ENCODE measurements around the gene GPR68. TPM values are rescaled to one million over a fixed set of nuclear protein-coding genes. Genes with fewer than 3 reads are reported as not detected.

GPR68 gene
- total and polyA plus RNA-seq, 4 donors, result 2.3 to 7.6 (median 2.8) TPM

- no peak overlapping the region for H3K9ac ChIP-seq (ENCODE audit: insufficient read depth in 1 of 2, low read length in 2 of 2)
- no peak for DNase-seq
- no peak for TF ChIP-seq CTCF (IDR thresholded peaks at IDR 0.05; ENCODE audit: control extremely low read depth, extremely low read depth)
- no peak for ATAC-seq (ENCODE audit: insufficient read depth, low FRiP score)
- no peaks in the 10 kb centered on the region for H3K27me3 ChIP-seq (ENCODE audit: control insufficient read depth in 3 of 3, insufficient read depth in 3 of 3, low read length in 2 of 3)
- no peaks in the 10 kb centered on the region for H3K36me3 ChIP-seq (ENCODE audit: control insufficient read depth in 4 of 4, insufficient read depth in 4 of 4, low read length in 4 of 4)
- H3K27ac ChIP-seq (ENCODE audit: low read depth in 1 of 2, low read length in 1 of 2), result peak overlapping the region in 1 of 2 donors; percentile 86
- H3K4me1 ChIP-seq (ENCODE audit: control insufficient read depth in 5 of 5, insufficient read depth in 5 of 5, low read length in 5 of 5), result peaks cover 0 to 18% (median 0%) of the 10 kb centered on the region in 5 donors
- 82% methylated on average over 4 of the region's 4 CpGs for WGBS, 2 donors
- no peak overlapping the region for H3K4me3 ChIP-seq
- H3K9me3 ChIP-seq (ENCODE audit: control insufficient read depth in 4 of 4, insufficient read depth in 3 of 4, low read length in 3 of 4), result peaks cover 0 to 3% (median 1%) of the 10 kb centered on the region in 4 donors
These were observed 1.9 kb downstream of the GPR68 start for GRCh38 chr14:91242635-91243034.

DNA sequence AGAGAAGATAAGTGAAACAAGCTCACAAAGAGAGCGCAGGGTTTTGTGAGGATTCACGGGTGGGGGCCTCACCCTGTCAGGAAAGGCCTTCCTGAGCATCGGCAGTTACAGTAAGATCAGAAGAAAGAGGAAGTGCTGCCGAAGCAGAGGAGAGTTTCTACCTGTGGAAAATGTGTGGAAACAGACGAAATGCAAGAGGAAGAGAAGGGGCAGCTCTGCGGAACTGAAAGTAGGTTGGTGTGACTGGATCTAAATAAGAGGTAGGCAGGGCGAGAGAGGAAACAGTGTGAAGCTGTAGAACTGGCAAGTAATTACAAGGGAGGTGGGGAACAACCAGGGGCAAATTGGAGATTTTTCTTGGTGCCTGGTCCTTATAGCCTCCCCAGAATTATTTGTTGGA is 2.6 kb downstream of the GPR68 start:
- Histone ChIP-seq H3K9me3 (ENCODE audit: control insufficient read depth in 4 of 4, insufficient read depth in 3 of 4, low read length in 3 of 4) (peaks cover 0 to 3% (median 0%) of the 10 kb centered on the region in 4 donors), H3K27me3 (ENCODE audit: control insufficient read depth in 3 of 3, insufficient read depth in 3 of 3, low read length in 2 of 3) (no peaks in the 10 kb centered on the region), H3K36me3 (ENCODE audit: control insufficient read depth in 4 of 4, insufficient read depth in 4 of 4, low read length in 4 of 4) (no peaks in the 10 kb centered on the region), H3K27ac (ENCODE audit: low read depth in 1 of 2, low read length in 1 of 2) (no peak overlapping the region), H3K4me1 (ENCODE audit: control insufficient read depth in 5 of 5, insufficient read depth in 5 of 5, low read length in 5 of 5) (peaks cover 0 to 20% (median 0%) of the 10 kb centered on the region in 5 donors), H3K9ac (ENCODE audit: insufficient read depth in 1 of 2, low read length in 2 of 2) (no peak overlapping the region), H3K4me3 (no peak overlapping the region)
- TF ChIP-seq CTCF (IDR thresholded peaks at IDR 0.05; ENCODE audit: control extremely low read depth, extremely low read depth), result no peak
- ATAC-seq (ENCODE audit: insufficient read depth, low FRiP score) (no peak), DNase-seq (no peak)
- 41 to 56% methylated on average over 7 of the region's 7 CpGs for WGBS, 2 donors

- ATAC-seq (ENCODE audit: insufficient read depth, low FRiP score) (no peak), DNase-seq (no peak)
- 81 to 84% methylated on average over 8 of the region's 8 CpGs for WGBS, 2 donors
These were observed 5.8 kb downstream of the GPR68 start for GRCh38 chr14:91238661-91239060.

More at GRCh38 chr14:91238661-91239060, 5.8 kb downstream of the GPR68 start:
- Histone ChIP-seq H3K27me3 (ENCODE audit: control insufficient read depth in 3 of 3, insufficient read depth in 3 of 3, low read length in 2 of 3) (no peaks in the 10 kb centered on the region), H3K4me3 (no peak overlapping the region), H3K4me1 (ENCODE audit: control insufficient read depth in 5 of 5, insufficient read depth in 5 of 5, low read length in 5 of 5) (peaks cover 0 to 11% (median 0%) of the 10 kb centered on the region in 5 donors), H3K36me3 (ENCODE audit: control insufficient read depth in 4 of 4, insufficient read depth in 4 of 4, low read length in 4 of 4) (peaks cover 0 to 6% (median 0%) of the 10 kb centered on the region in 4 donors), H3K9me3 (ENCODE audit: control insufficient read depth in 4 of 4, insufficient read depth in 3 of 4, low read length in 3 of 4) (peaks cover 0 to 4% (median 0%) of the 10 kb centered on the region in 4 donors), H3K27ac (ENCODE audit: low read depth in 1 of 2, low read length in 1 of 2) (no peak overlapping the region), H3K9ac (ENCODE audit: insufficient read depth in 1 of 2, low read length in 2 of 2) (no peak overlapping the region)
- TF ChIP-seq CTCF (IDR thresholded peaks at IDR 0.05; ENCODE audit: control extremely low read depth, extremely low read depth), result no peak

Measured in lung (tissue), 12 donors.